HG03039 (cell line): ENCODE measurements around the gene ESPN.
"Not testable (repeated sequence)": the region's sequence is repeated elsewhere in the genome, so short reads cannot be mapped to it uniquely, and the experiment has no call there.

Experiments
- ATAC-seq: cut with Tn5 transposase; IDR thresholded peaks from one replicate; pipeline ENCODE4 v1.9.1; 2021; ENCODE audit warnings: mild to moderate bottlenecking, moderate library complexity; ENCODE audit not compliant: unreplicated experiment

Gene ESPN

GRCh38 chr1:6426972-6427350 is 2.4 kb downstream of the ESPN start:
- ATAC-seq: no peak

GRCh38 chr1:6427441-6428390 is 3.1 kb downstream of the ESPN start:
- ATAC-seq: no peak

GRCh38 chr1:6428453-6428852 is 3.9 kb downstream of the ESPN start:
- not testable (repeated sequence) for ATAC-seq

GRCh38 chr1:6429660-6430411 is 5.3 kb downstream of the ESPN start:
- ATAC-seq: not testable (repeated sequence)

- ATAC-seq: not testable (repeated sequence)
Measured at GRCh38 chr1:6431645-6432579, 7.3 kb downstream of the ESPN start.

GRCh38 chr1:6434186-6434585 is 9.6 kb downstream of the ESPN start:
- no peak for ATAC-seq

- ATAC-seq: no peak
Measured at GRCh38 chr1:6435129-6435528, 10.6 kb downstream of the ESPN start.

- ATAC-seq: no peak
Measured at GRCh38 chr1:6435547-6435946, 11.0 kb downstream of the ESPN start.

- not testable (repeated sequence) for ATAC-seq
Measured at GRCh38 chr1:6436277-6436676, 11.7 kb downstream of the ESPN start.

GRCh38 chr1:6437012-6437700 is 12.6 kb downstream of the ESPN start:
- ATAC-seq: not testable (repeated sequence)

GRCh38 chr1:6438047-6438525 is 13.5 kb downstream of the ESPN start:
- no peak for ATAC-seq

GRCh38 chr1:6440198-6441126 is 15.9 kb downstream of the ESPN start:
- no peak for ATAC-seq

- ATAC-seq: no peak
Measured at GRCh38 chr1:6441586-6441985, 17.0 kb downstream of the ESPN start.

- no peak for ATAC-seq
Measured at GRCh38 chr1:6443339-6444115, 19.0 kb downstream of the ESPN start.

- ATAC-seq: no peak
Measured at GRCh38 chr1:6444377-6444776, 19.8 kb downstream of the ESPN start.

- no peak for ATAC-seq
Measured at GRCh38 chr1:6445062-6445763, 20.6 kb downstream of the ESPN start.

- ATAC-seq: not testable (repeated sequence)
Measured at GRCh38 chr1:6445929-6446328, 21.4 kb downstream of the ESPN start.

- no peak for ATAC-seq
Measured at GRCh38 chr1:6446665-6447015, 22.1 kb downstream of the ESPN start.
